SK-N-SH treated with all-trans-retinoic acid at 6 μM for 48 hours (cell line): Measurements from ENCODE around the gene SLITRK5.

ENCODE experiments used
- ATAC-seq: fragments of 200-7000 bp; cut with Tn5 transposase; 3 replicates; pipeline ENCODE4 v1.9.1; 2020; ENCODE audit warnings: mild to moderate bottlenecking, moderate library complexity
- ARNTL ChIP-seq: fragments of 450-650 bp; formaldehyde crosslinking; IDR thresholded peaks from 2 replicates; pipeline ENCODE4 v1.5.0; 2020; ENCODE audit warnings: low read depth, mild to moderate bottlenecking, moderate library complexity, borderline replicate concordance
- BACH2 ChIP-seq: fragments of 250-450 bp; sonication (Bioruptor Pico); IDR thresholded peaks from 2 replicates; pipeline ENCODE4 v1.9.0; 2021; ENCODE audit warnings: mild to moderate bottlenecking, borderline replicate concordance
- CREB5 ChIP-seq: fragments of 250-450 bp; sonication (Bioruptor Pico); IDR thresholded peaks from 2 replicates; pipeline ENCODE4 v1.5.1; 2020; ENCODE audit warnings: low read depth, mild to moderate bottlenecking, moderate library complexity
- CSDC2 ChIP-seq: fragments of 250-450 bp; sonication (Bioruptor Pico); IDR thresholded peaks from 2 replicates; pipeline ENCODE4 v1.5.0; 2020; ENCODE audit warnings: mild to moderate bottlenecking, moderate library complexity
- CSRNP3 ChIP-seq: fragments of 250-450 bp; sonication (Bioruptor Pico); IDR thresholded peaks from 2 replicates; pipeline ENCODE4 v1.5.1; 2021; ENCODE audit warnings: mild to moderate bottlenecking, moderate library complexity
- ESRRG ChIP-seq: fragments of 250-450 bp; sonication (Bioruptor Pico); IDR thresholded peaks from 2 replicates; pipeline ENCODE4 v1.6.1; 2021; ENCODE audit warnings: mild to moderate bottlenecking
- GLIS3 ChIP-seq: fragments of 250-450 bp; sonication (Bioruptor Pico); IDR thresholded peaks from 2 replicates; pipeline ENCODE4 v1.5.0; 2020; ENCODE audit warnings: mild to moderate bottlenecking, moderate library complexity
- ISL1 ChIP-seq: fragments of 250-450 bp; sonication (Bioruptor Pico); IDR thresholded peaks from 2 replicates; pipeline ENCODE4 v2.1.2; 2022; ENCODE audit warnings: mild to moderate bottlenecking, moderate library complexity
- OSR1 ChIP-seq: fragments of 250-450 bp; sonication (Bioruptor Pico); IDR thresholded peaks from 2 replicates; pipeline ENCODE4 v1.8.0; 2022; ENCODE audit warnings: moderate library complexity, mild to moderate bottlenecking, inconsistent platforms
- PATZ1 ChIP-seq: fragments of 250-450 bp; sonication (Bioruptor Pico); IDR thresholded peaks from 2 replicates; pipeline ENCODE4 v1.8.0; 2020; ENCODE audit warnings: mild to moderate bottlenecking, moderate library complexity, borderline replicate concordance
- POU6F1 ChIP-seq: fragments of 250-450 bp; sonication (Bioruptor Pico); IDR thresholded peaks from 2 replicates; pipeline ENCODE4 v1.8.0; 2021; ENCODE audit warnings: low read depth, mild to moderate bottlenecking, moderate library complexity, borderline replicate concordance
- PPARA ChIP-seq: fragments of 250-450 bp; sonication (Bioruptor Pico); IDR thresholded peaks from 2 replicates; pipeline ENCODE4 v1.5.0; 2020; ENCODE audit warnings: mild to moderate bottlenecking, borderline replicate concordance
- RARB ChIP-seq: fragments of 250-450 bp; sonication (Bioruptor Pico); IDR thresholded peaks from 2 replicates; pipeline ENCODE4 v1.8.0; 2021; ENCODE audit warnings: mild to moderate bottlenecking, moderate library complexity
- TCF4 ChIP-seq: fragments of 250-450 bp; sonication (Bioruptor Pico); IDR thresholded peaks from 2 replicates; pipeline ENCODE4 v1.8.0; 2021; ENCODE audit warnings: mild to moderate bottlenecking, moderate library complexity, borderline replicate concordance
- TOX ChIP-seq: fragments of 250-450 bp; sonication (Bioruptor Pico); IDR thresholded peaks from 2 replicates; pipeline ENCODE4 v1.8.0; 2021; ENCODE audit warnings: mild to moderate bottlenecking, moderate library complexity, borderline replicate concordance
- TSHZ2 ChIP-seq: fragments of 250-450 bp; sonication (Bioruptor Pico); IDR thresholded peaks from 2 replicates; pipeline ENCODE4 v1.5.0; 2020; ENCODE audit warnings: mild to moderate bottlenecking, moderate library complexity
- ZC3H10 ChIP-seq: fragments of 250-450 bp; sonication (Bioruptor Pico); IDR thresholded peaks from 2 replicates; pipeline ENCODE4 v1.5.1; 2021; ENCODE audit warnings: mild to moderate bottlenecking, moderate library complexity
- ZFP3 ChIP-seq: fragments of 250-450 bp; sonication (Bioruptor Pico); IDR thresholded peaks from 2 replicates; pipeline ENCODE4 v1.5.0; 2020; ENCODE audit warnings: mild to moderate bottlenecking, moderate library complexity
- ZFP30 ChIP-seq: fragments of 450-650 bp; formaldehyde crosslinking; IDR thresholded peaks from 2 replicates; pipeline ENCODE4 v1.5.0; 2022; ENCODE audit warnings: mild to moderate bottlenecking, moderate library complexity
- ZNF565 ChIP-seq: fragments of 450-650 bp; formaldehyde crosslinking; conservative IDR thresholded peaks from 2 replicates; pipeline ENCODE4 v1.5.0; 2020; ENCODE audit warnings: low read depth, mild to moderate bottlenecking, moderate library complexity
- ZNF70 ChIP-seq: fragments of 450-650 bp; formaldehyde crosslinking; IDR thresholded peaks from 2 replicates; pipeline ENCODE4 v1.5.0; 2020; ENCODE audit warnings: mild to moderate bottlenecking, moderate library complexity

SLITRK5 gene

GRCh38 chr13:87709947-87710346, 38.8 kb downstream of the SLITRK5 start:
- TF ChIP-seq POU6F1 (CRISPR knock-in tag), result no peak
- TF ChIP-seq CREB5 (CRISPR knock-in tag), result no peak
- no peak for TF ChIP-seq ZFP30 (CRISPR knock-in tag)
- no peak for TF ChIP-seq ARNTL (CRISPR knock-in tag)
- no peak for TF ChIP-seq TSHZ2 (CRISPR knock-in tag)
- no peak for TF ChIP-seq TOX (CRISPR knock-in tag)
- TF ChIP-seq ESRRG (CRISPR knock-in tag), result no peak
- no peak for TF ChIP-seq PATZ1 (CRISPR knock-in tag)
- TF ChIP-seq GLIS3 (CRISPR knock-in tag), result no peak
- TF ChIP-seq PPARA, result no peak
- no peak for TF ChIP-seq ZFP3
- TF ChIP-seq OSR1 (CRISPR knock-in tag), result no peak
- no peak for TF ChIP-seq ZNF565
- TF ChIP-seq ZNF70 (CRISPR knock-in tag), result no peak
- TF ChIP-seq CSDC2 (CRISPR knock-in tag), result no peak
- TF ChIP-seq RARB (CRISPR knock-in tag), result no peak
- TF ChIP-seq TCF4 (CRISPR knock-in tag), result no peak
- no peak for TF ChIP-seq ZC3H10 (CRISPR knock-in tag)
- TF ChIP-seq ISL1 (CRISPR knock-in tag), result no peak
- TF ChIP-seq BACH2 (CRISPR knock-in tag), result no peak
- no peak for ATAC-seq

GRCh38 chr13:87712012-87712411, 40.8 kb downstream of the SLITRK5 start:
- no peak for ATAC-seq
- TF ChIP-seq OSR1 (CRISPR knock-in tag), result no peak
- TF ChIP-seq BACH2 (CRISPR knock-in tag), result no peak
- no peak for TF ChIP-seq PPARA
- no peak for TF ChIP-seq ZC3H10 (CRISPR knock-in tag)
- TF ChIP-seq ZFP3, result no peak
- TF ChIP-seq CSRNP3 (CRISPR knock-in tag), result no peak
- no peak for TF ChIP-seq ZNF565
- TF ChIP-seq POU6F1 (CRISPR knock-in tag), result no peak
- no peak for TF ChIP-seq PATZ1 (CRISPR knock-in tag)
- TF ChIP-seq RARB (CRISPR knock-in tag), result no peak
